Neuronal stem cell (in vitro differentiated cells): ENCODE results near the gene CEP112.

Experiments used
- DNase-seq: peaks from one replicate; pipeline ENCODE4 v3.0.0-alpha.2; 2013; ENCODE audit warnings: low spot score
- H2AFZ ChIP-seq: one replicate; pipeline ENCODE4 v1.6.1; 2013; ENCODE audit warnings: mild to moderate bottlenecking, low read length, inconsistent platforms
- H2AK5ac ChIP-seq: 2 replicates; pipeline ENCODE4 v1.6.1; 2013; ENCODE audit warnings: low read depth, mild to moderate bottlenecking, inconsistent platforms, low read length, moderate library complexity, mixed read lengths
- H2BK120ac ChIP-seq: 2 replicates; pipeline ENCODE4 v1.6.1; 2013; ENCODE audit warnings: low read depth, mild to moderate bottlenecking, inconsistent platforms, low read length, moderate library complexity, mixed read lengths
- H2BK12ac ChIP-seq: one replicate; pipeline ENCODE4 v1.6.1; 2013; ENCODE audit warnings: low read length, inconsistent platforms
- H2BK15ac ChIP-seq: 2 replicates; pipeline ENCODE4 v1.6.1; 2013; ENCODE audit warnings: mild to moderate bottlenecking, low read length, inconsistent platforms, mixed read lengths
- H2BK5ac ChIP-seq: one replicate; pipeline ENCODE4 v1.6.1; 2013; ENCODE audit warnings: inconsistent platforms, mild to moderate bottlenecking, low read length, moderate library complexity
- H3K14ac ChIP-seq: one replicate; pipeline ENCODE4 v1.6.1; 2013; ENCODE audit warnings: low read length, inconsistent platforms
- H3K18ac ChIP-seq: 2 replicates; pipeline ENCODE4 v1.6.1; 2013; ENCODE audit warnings: low read length, inconsistent platforms
- H3K23ac ChIP-seq: 2 replicates; pipeline ENCODE4 v1.6.1; 2013; ENCODE audit warnings: low read depth, mild to moderate bottlenecking, mixed read lengths, low read length, inconsistent platforms; ENCODE audit not compliant: poor library complexity
- H3K27ac ChIP-seq: replicated peaks from 3 replicates; pipeline ENCODE4 v1.5.1; 2013; ENCODE audit warnings: low read length, inconsistent platforms
- H3K27me3 ChIP-seq, 3 experiments: 2 replicates each; pipeline ENCODE4 v1.6.1; 2013; ENCODE audit warnings: low read length in 3 of 3, mild to moderate bottlenecking in 2 of 3, inconsistent platforms in 1 of 3, low read depth in 1 of 3, mixed read lengths in 1 of 3, moderate library complexity in 1 of 3; ENCODE audit not compliant: control insufficient read depth in 3 of 3, insufficient read depth in 3 of 3
- H3K36me3 ChIP-seq, 2 donors: replicated peaks in 1 of 2; 2 replicates each; pipeline ENCODE4 v1.6.1; 2013; ENCODE audit warnings: low read length in 2 of 2; ENCODE audit not compliant: control insufficient read depth in 2 of 2, insufficient read depth in 2 of 2
- H3K4ac ChIP-seq: 2 replicates; pipeline ENCODE4 v1.6.1; 2013; ENCODE audit warnings: inconsistent platforms, mild to moderate bottlenecking, low read length, moderate library complexity
- H3K4me1 ChIP-seq, 2 donors: 1 replicate in 1 of 2; 2 replicates in 1 of 2; pipeline ENCODE4 v1.6.1; 2013; ENCODE audit warnings: low read length in 2 of 2, low read depth in 1 of 2; ENCODE audit not compliant: control insufficient read depth in 2 of 2, insufficient read depth in 1 of 2
- H3K4me2 ChIP-seq: one replicate; pipeline ENCODE4 v1.6.1; 2013; ENCODE audit warnings: mild to moderate bottlenecking, low read length, inconsistent platforms; ENCODE audit not compliant: insufficient read depth, poor library complexity, severe bottlenecking
- H3K4me3 ChIP-seq, 2 donors: 2 replicates each; pipeline ENCODE4 v1.5.1; 2013; ENCODE audit warnings: low read length in 2 of 2, mild to moderate bottlenecking in 2 of 2, inconsistent platforms in 1 of 2, moderate library complexity in 1 of 2
- H3K79me1 ChIP-seq: one replicate; pipeline ENCODE4 v1.6.1; 2013; ENCODE audit warnings: low read depth, mild to moderate bottlenecking, inconsistent platforms, low read length, moderate library complexity
- H3K9ac ChIP-seq: one replicate; pipeline ENCODE4 v1.6.1; 2013; ENCODE audit warnings: mild to moderate bottlenecking, low read depth, low read length, inconsistent platforms; ENCODE audit not compliant: poor library complexity
- H3K9me3 ChIP-seq, 2 donors: replicated peaks in 1 of 2; 2 replicates each; pipeline versions ENCODE3 to v1.6.1; 2013; ENCODE audit warnings: low read length in 2 of 2, mild to moderate bottlenecking in 2 of 2, inconsistent platforms in 1 of 2, low read depth in 1 of 2, mixed read lengths in 1 of 2, moderate library complexity in 1 of 2; ENCODE audit not compliant: control insufficient read depth in 2 of 2, insufficient read depth in 1 of 2
- H4K8ac ChIP-seq: one replicate; pipeline ENCODE4 v1.6.1; 2013; ENCODE audit warnings: low read depth, mild to moderate bottlenecking, inconsistent platforms, low read length, moderate library complexity
- H4K91ac ChIP-seq: one replicate; pipeline ENCODE4 v1.6.1; 2013; ENCODE audit warnings: low read length, low read depth, mild to moderate bottlenecking, inconsistent platforms; ENCODE audit not compliant: poor library complexity
- WGBS, 2 donors: extraction: QIAGEN DNeasy Blood & Tissue Kit; methylation state at CpG; one replicate each; pipeline ENCODE4 v1.1.7; 2013; ENCODE audit warnings: missing lambda C conversion rate in 2 of 2, mixed read lengths in 1 of 2; ENCODE audit not compliant: insufficient read length in 2 of 2, insufficient replicate concordance in 1 of 2; ENCODE audit errors: extremely low coverage in 2 of 2; 5-methylcytosine and 5-hydroxymethylcytosine counted together

CEP112 gene

GRCh38 chr17:65893692-65894279 is 298.1 kb downstream of the CEP112 start:
- Histone ChIP-seq H3K14ac (no peak overlapping the region), H3K9me3 (no peaks in the 10 kb centered on the region), H3K4me3 (no peak overlapping the region), H3K4me1 (peaks cover 0 to 12% of the 10 kb centered on the region in 2 donors), H3K23ac (no peak overlapping the region), H2BK5ac (no peak overlapping the region), H2BK15ac (no peak overlapping the region), H3K27me3 (no peaks in the 10 kb centered on the region), H3K4me2 (no peak overlapping the region), H3K79me1 (no peaks in the 10 kb centered on the region), H3K27ac (no peak overlapping the region), H2BK120ac (no peak overlapping the region), H3K9ac (no peak overlapping the region), H4K91ac (no peak overlapping the region), H2BK12ac (no peak overlapping the region), H2AK5ac (no peak overlapping the region), H3K4ac (no peak overlapping the region), H2AFZ (no peak overlapping the region), H3K36me3 (no peaks in the 10 kb centered on the region), H4K8ac (no peak overlapping the region), H3K18ac (no peak overlapping the region)
- WGBS, 2 donors = no CpG with 5 or more reads among the region's 3 CpGs
- no peak for DNase-seq

- Histone ChIP-seq H3K27me3 (no peaks in the 10 kb centered on the region), H3K4ac (no peak overlapping the region), H2AK5ac (no peak overlapping the region), H3K4me2 (no peak overlapping the region), H3K27ac (no peak overlapping the region), H3K9ac (no peak overlapping the region), H4K91ac (no peak overlapping the region), H2BK5ac (no peak overlapping the region), H2BK15ac (no peak overlapping the region), H3K9me3 (no peaks in the 10 kb centered on the region), H4K8ac (no peak overlapping the region), H3K79me1 (no peaks in the 10 kb centered on the region), H2AFZ (no peak overlapping the region), H3K4me3 (no peak overlapping the region), H2BK120ac (no peak overlapping the region), H3K4me1 (peaks cover 0 to 12% of the 10 kb centered on the region in 2 donors), H2BK12ac (no peak overlapping the region), H3K36me3 (no peaks in the 10 kb centered on the region), H3K18ac (no peak overlapping the region), H3K23ac (no peak overlapping the region), H3K14ac (no peak overlapping the region)
- no peak for DNase-seq
- WGBS, 2 donors = no CpG with 5 or more reads among the region's 5 CpGs
Measured at GRCh38 chr17:65892912-65893377, 299.0 kb downstream of the CEP112 start.

- no peak for DNase-seq
- Histone ChIP-seq H4K91ac (no peak overlapping the region), H3K4me3 (no peak overlapping the region), H2AFZ (no peak overlapping the region), H2AK5ac (no peak overlapping the region), H3K27me3 (no peaks in the 10 kb centered on the region), H2BK5ac (no peak overlapping the region), H3K18ac (no peak overlapping the region), H3K79me1 (no peaks in the 10 kb centered on the region), H3K4me1 (peaks cover 0 to 6% of the 10 kb centered on the region in 2 donors), H3K36me3 (no peaks in the 10 kb centered on the region), H3K4ac (no peak overlapping the region), H3K23ac (no peak overlapping the region), H3K9ac (no peak overlapping the region), H3K4me2 (no peak overlapping the region), H4K8ac (no peak overlapping the region), H2BK15ac (no peak overlapping the region), H2BK12ac (no peak overlapping the region), H3K14ac (no peak overlapping the region), H3K9me3 (no peaks in the 10 kb centered on the region), H3K27ac (no peak overlapping the region), H2BK120ac (no peak overlapping the region)
- no CpG with 5 or more reads among the region's 7 CpGs for WGBS, 2 donors
Measured at GRCh38 chr17:65891231-65891735, 300.6 kb downstream of the CEP112 start.

GRCh38 chr17:65888649-65889048 is 303.3 kb downstream of the CEP112 start:
- no peak for DNase-seq
- H3K18ac ChIP-seq = no peak overlapping the region
- H2BK5ac ChIP-seq = no peak overlapping the region
- H3K4me2 ChIP-seq = no peak overlapping the region
- H2AFZ ChIP-seq = no peak overlapping the region
- no peak overlapping the region for H2BK12ac ChIP-seq
- H3K23ac ChIP-seq = no peak overlapping the region
- no peak overlapping the region for H4K8ac ChIP-seq
- no peaks in the 10 kb centered on the region for H3K27me3 ChIP-seq
- no peak overlapping the region for H3K4ac ChIP-seq
- no peak overlapping the region for H3K9ac ChIP-seq
- WGBS, 2 donors = no CpG with 5 or more reads among the region's 4 CpGs
- no peak overlapping the region for H2BK120ac ChIP-seq
- no peak overlapping the region for H2BK15ac ChIP-seq
- no peak overlapping the region for H2AK5ac ChIP-seq
- no peaks in the 10 kb centered on the region for H3K4me1 ChIP-seq
- no peaks in the 10 kb centered on the region for H3K9me3 ChIP-seq
- H3K14ac ChIP-seq = no peak overlapping the region
- no peaks in the 10 kb centered on the region for H3K36me3 ChIP-seq
- no peak overlapping the region for H3K27ac ChIP-seq
- no peak overlapping the region for H3K4me3 ChIP-seq
- no peaks in the 10 kb centered on the region for H3K79me1 ChIP-seq
- no peak overlapping the region for H4K91ac ChIP-seq
